Measurements from ENCODE around the gene RAB15.

The RAB15 gene

GRCh38 chr14:64953310-64953654, 18.9 kb downstream of the RAB15 start:
- H3K4me3 ChIP-seq (replicated peaks; ENCODE audit: low read depth, low read length): no peak overlapping the region
- no peak for TF ChIP-seq CTCF (IDR thresholded peaks at IDR 0.05; ENCODE audit: low read length, missing control alignments)

GRCh38 chr14:64952598-64953309, 19.4 kb downstream of the RAB15 start:
- no peak overlapping the region for H3K4me3 ChIP-seq (replicated peaks; ENCODE audit: low read depth, low read length)
- DNase-seq (ENCODE audit: low read depth): no peak
- no peak for TF ChIP-seq CTCF (IDR thresholded peaks at IDR 0.05; ENCODE audit: low read length, missing control alignments)

More at GRCh38 chr14:64953310-64953654, 18.9 kb downstream of the RAB15 start:
- no peak for DNase-seq (ENCODE audit: low read depth)

- DNase-seq (ENCODE audit: low read depth): no peak
- H3K4me3 ChIP-seq (replicated peaks; ENCODE audit: low read depth, low read length): no peak overlapping the region
- TF ChIP-seq CTCF (IDR thresholded peaks at IDR 0.05; ENCODE audit: low read length, missing control alignments): no peak
These were observed 20.4 kb downstream of the RAB15 start for GRCh38 chr14:64951724-64952123.

- no peak overlapping the region for H3K4me3 ChIP-seq (replicated peaks; ENCODE audit: low read depth, low read length)
- no peak for TF ChIP-seq CTCF (IDR thresholded peaks at IDR 0.05; ENCODE audit: low read length, missing control alignments)
- DNase-seq (ENCODE audit: low read depth): no peak
These were observed 20.8 kb downstream of the RAB15 start for GRCh38 chr14:64951291-64951690.

GRCh38 chr14:64950889-64951288, 21.2 kb downstream of the RAB15 start:
- H3K4me3 ChIP-seq (replicated peaks; ENCODE audit: low read depth, low read length): no peak overlapping the region
- no peak for TF ChIP-seq CTCF (IDR thresholded peaks at IDR 0.05; ENCODE audit: low read length, missing control alignments)
- no peak for DNase-seq (ENCODE audit: low read depth)

- no peak for TF ChIP-seq CTCF (IDR thresholded peaks at IDR 0.05; ENCODE audit: low read length, missing control alignments)
- no peak for DNase-seq (ENCODE audit: low read depth)
- H3K4me3 ChIP-seq (replicated peaks; ENCODE audit: low read depth, low read length): no peak overlapping the region
These were observed 23.4 kb downstream of the RAB15 start for GRCh38 chr14:64948612-64949210.

Data from fibroblast of pulmonary artery (primary cell).